ENCODE results near the gene ZDHHC6. TPM values are rescaled to one million over a fixed set of nuclear protein-coding genes. Genes with fewer than 3 reads are reported as not detected.
"Not testable (repeated sequence)": the region's sequence is repeated elsewhere in the genome, so short reads cannot be mapped to it uniquely, and the experiment has no call there.

The ZDHHC6 gene
- total RNA-seq, 4 donors from 2014 or later: 15.1 to 31.1 (median 24.7) TPM

- TF ChIP-seq CTCF (IDR thresholded peaks at IDR 0.05) (no peak), POLR2A (IDR thresholded peaks at IDR 0.05) (no peak)
- 85 to 87% methylated on average over 3 of the region's 3 CpGs for WGBS, 2 donors
- intact Hi-C loops (cut with DNase I): no loop called here
- no peak overlapping the region for H3K4me3 ChIP-seq
- no peak for DNase-seq
- no peaks in the 10 kb centered on the region for H3K4me1 ChIP-seq
- H3K27me3 ChIP-seq: no peaks in the 10 kb centered on the region
- H3K36me3 ChIP-seq: peaks cover 0 to 68% (median 4%) of the 10 kb centered on the region in 3 donors
- no peak overlapping the region for H3K27ac ChIP-seq
- H3K9me3 ChIP-seq: no peaks in the 10 kb centered on the region
These were observed 20.1 kb upstream of the ZDHHC6 start for GRCh38 chr10:112466802-112467201.

GRCh38 chr10:112465299-112465883, 18.7 kb upstream of the ZDHHC6 start:
- Histone ChIP-seq H3K9me3 (no peaks in the 10 kb centered on the region), H3K4me1 (no peaks in the 10 kb centered on the region), H3K4me3 (no peak overlapping the region), H3K27ac (no peak overlapping the region), H3K36me3 (peaks cover 0 to 76% (median 4%) of the 10 kb centered on the region in 3 donors), H3K27me3 (no peaks in the 10 kb centered on the region)
- no peak for TF ChIP-seq POLR2A (IDR thresholded peaks at IDR 0.05)
- no peak for TF ChIP-seq CTCF (IDR thresholded peaks at IDR 0.05)
- 87 to 92% methylated on average over 3 of the region's 3 CpGs for WGBS, 2 donors
- intact Hi-C loops (cut with DNase I): no loop called here
- no peak for DNase-seq

- DNase-seq; H3K4me1 ChIP-seq; intact Hi-C loops (cut with DNase I); H3K9me3 ChIP-seq; H3K4me3 ChIP-seq; H3K27ac ChIP-seq; H3K27me3 ChIP-seq: not testable (repeated sequence)
- peaks cover 0 to 63% (median 4%) of the 10 kb centered on the region in 3 donors for H3K36me3 ChIP-seq
- WGBS, 2 donors: 90 to 100% methylated on average over 3 to 5 of the region's 5 CpGs
These were observed 17.4 kb upstream of the ZDHHC6 start for GRCh38 chr10:112464074-112464473.

- H3K27ac ChIP-seq: no peak overlapping the region
- H3K4me1 ChIP-seq: no peaks in the 10 kb centered on the region
- intact Hi-C loops (cut with DNase I): no loop called here
- no peaks in the 10 kb centered on the region for H3K27me3 ChIP-seq
- 92 to 95% methylated on average over 4 of the region's 4 CpGs for WGBS, 2 donors
- no peak for DNase-seq
- TF ChIP-seq POLR2A (IDR thresholded peaks at IDR 0.05) (no peak), CTCF (IDR thresholded peaks at IDR 0.05) (no peak)
- H3K9me3 ChIP-seq: no peaks in the 10 kb centered on the region
- H3K4me3 ChIP-seq: no peak overlapping the region
- peaks cover 0 to 38% (median 4%) of the 10 kb centered on the region in 3 donors for H3K36me3 ChIP-seq
These were observed 14.5 kb upstream of the ZDHHC6 start for GRCh38 chr10:112461029-112461887.

GRCh38 chr10:112460366-112460765, 13.7 kb upstream of the ZDHHC6 start:
- WGBS, 2 donors: 90 to 96% methylated on average over 2 of the region's 2 CpGs

More at GRCh38 chr10:112460366-112460765, 13.7 kb upstream of the ZDHHC6 start:
- TF ChIP-seq CTCF (IDR thresholded peaks at IDR 0.05): no peak
- TF ChIP-seq POLR2A (IDR thresholded peaks at IDR 0.05): no peak
- Histone ChIP-seq H3K9me3 (no peaks in the 10 kb centered on the region), H3K27me3 (no peaks in the 10 kb centered on the region), H3K4me3 (no peak overlapping the region), H3K4me1 (no peaks in the 10 kb centered on the region), H3K27ac (no peak overlapping the region), H3K36me3 (peaks cover 0 to 29% (median 4%) of the 10 kb centered on the region in 3 donors)
- no peak for DNase-seq
- intact Hi-C loops (cut with DNase I): no loop called here
